ENCODE results near the gene ZNF195. TPM values are rescaled to one million over a fixed set of nuclear protein-coding genes. Genes with fewer than 3 reads are reported as not detected.

The ZNF195 gene
- total RNA-seq, 1 donor from 2014 or later: 20.0 TPM

DNA sequence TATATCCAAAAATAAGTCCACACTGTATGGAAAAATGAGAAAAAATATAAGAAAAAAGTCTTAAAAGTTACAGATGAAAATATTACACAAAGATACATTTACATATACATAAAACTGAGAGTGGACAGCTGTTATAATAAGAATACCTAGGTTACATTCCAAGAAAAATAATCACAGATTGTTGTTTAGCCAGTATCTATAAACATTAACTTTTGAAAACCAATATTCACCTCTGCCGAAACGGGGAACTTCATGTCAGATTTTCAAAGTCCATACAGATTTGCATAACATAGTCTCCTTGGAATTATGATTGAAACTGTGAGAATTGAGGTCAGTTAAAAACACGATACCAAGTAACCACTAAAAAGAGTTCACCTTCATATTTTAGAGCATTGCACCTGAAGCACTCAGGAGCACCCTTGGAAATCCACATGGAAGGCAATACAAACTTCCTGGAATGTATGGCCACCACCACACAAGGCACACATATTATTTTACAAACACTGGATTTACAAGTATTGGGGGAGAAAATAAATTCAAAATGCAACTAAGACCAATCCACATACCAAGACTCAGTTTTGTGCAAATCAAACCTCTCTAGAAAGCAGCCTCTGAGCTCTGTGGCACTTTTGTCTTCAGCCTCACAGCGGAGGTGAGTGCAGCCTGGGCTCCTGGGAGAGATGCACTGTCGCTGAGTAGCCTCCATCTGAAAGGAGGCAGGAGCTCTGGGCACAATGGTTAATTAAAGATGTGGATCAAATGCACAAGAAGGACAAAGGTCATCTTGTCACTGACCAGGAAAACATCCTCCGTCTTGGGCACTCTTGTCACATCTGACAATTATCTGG lies 34.4 kb downstream of the ZNF195 start:
- intact Hi-C loops (cut with DNase I): no loop called here

DNA sequence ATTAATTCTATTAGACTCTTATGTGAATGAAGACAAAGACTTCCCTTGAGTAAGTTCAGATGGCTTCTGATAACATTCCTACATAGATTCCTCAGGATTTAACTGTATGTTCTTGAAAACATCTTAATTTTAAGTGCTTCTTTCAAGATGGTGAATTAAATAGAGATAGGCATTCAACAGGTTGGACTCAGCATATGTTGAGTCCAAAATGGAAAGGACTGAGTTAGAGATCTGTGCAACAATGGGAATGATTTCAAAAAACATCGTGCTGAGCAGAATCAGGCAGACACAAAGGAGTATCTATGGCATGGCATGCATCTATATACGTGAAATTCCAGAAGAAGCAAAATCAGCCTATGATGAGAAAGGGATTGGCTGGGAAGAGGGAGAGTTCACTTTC lies 36.2 kb downstream of the ZNF195 start:
- DNase-seq: no peak
- H3K27me3 ChIP-seq: no peaks in the 10 kb centered on the region
- TF ChIP-seq, protein P1, sequence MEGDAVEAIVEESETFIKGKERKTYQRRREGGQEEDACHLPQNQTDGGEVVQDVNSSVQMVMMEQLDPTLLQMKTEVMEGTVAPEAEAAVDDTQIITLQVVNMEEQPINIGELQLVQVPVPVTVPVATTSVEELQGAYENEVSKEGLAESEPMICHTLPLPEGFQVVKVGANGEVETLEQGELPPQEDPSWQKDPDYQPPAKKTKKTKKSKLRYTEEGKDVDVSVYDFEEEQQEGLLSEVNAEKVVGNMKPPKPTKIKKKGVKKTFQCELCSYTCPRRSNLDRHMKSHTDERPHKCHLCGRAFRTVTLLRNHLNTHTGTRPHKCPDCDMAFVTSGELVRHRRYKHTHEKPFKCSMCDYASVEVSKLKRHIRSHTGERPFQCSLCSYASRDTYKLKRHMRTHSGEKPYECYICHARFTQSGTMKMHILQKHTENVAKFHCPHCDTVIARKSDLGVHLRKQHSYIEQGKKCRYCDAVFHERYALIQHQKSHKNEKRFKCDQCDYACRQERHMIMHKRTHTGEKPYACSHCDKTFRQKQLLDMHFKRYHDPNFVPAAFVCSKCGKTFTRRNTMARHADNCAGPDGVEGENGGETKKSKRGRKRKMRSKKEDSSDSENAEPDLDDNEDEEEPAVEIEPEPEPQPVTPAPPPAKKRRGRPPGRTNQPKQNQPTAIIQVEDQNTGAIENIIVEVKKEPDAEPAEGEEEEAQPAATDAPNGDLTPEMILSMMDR (IDR thresholded peaks at IDR 0.05): no peak
- intact Hi-C loops (cut with DNase I): no loop called here
- peaks cover 6% of the 10 kb centered on the region for H3K9me3 ChIP-seq
- no peak for ATAC-seq
- H3K36me3 ChIP-seq: no peaks in the 10 kb centered on the region
- H3K4me1 ChIP-seq: no peaks in the 10 kb centered on the region
- no peak overlapping the region for H3K4me3 ChIP-seq
- no peak overlapping the region for H3K27ac ChIP-seq

More for the DNA sequence above, 34.4 kb downstream of the ZNF195 start:
- DNase-seq: no peak
- TF ChIP-seq, protein P1 (IDR thresholded peaks at IDR 0.05): no peak
- Histone ChIP-seq H3K4me1 (no peaks in the 10 kb centered on the region), H3K27ac (no peak overlapping the region), H3K36me3 (no peaks in the 10 kb centered on the region), H3K4me3 (no peak overlapping the region), H3K27me3 (no peaks in the 10 kb centered on the region), H3K9me3 (peaks cover 6% of the 10 kb centered on the region)
- no peak for ATAC-seq

DNA sequence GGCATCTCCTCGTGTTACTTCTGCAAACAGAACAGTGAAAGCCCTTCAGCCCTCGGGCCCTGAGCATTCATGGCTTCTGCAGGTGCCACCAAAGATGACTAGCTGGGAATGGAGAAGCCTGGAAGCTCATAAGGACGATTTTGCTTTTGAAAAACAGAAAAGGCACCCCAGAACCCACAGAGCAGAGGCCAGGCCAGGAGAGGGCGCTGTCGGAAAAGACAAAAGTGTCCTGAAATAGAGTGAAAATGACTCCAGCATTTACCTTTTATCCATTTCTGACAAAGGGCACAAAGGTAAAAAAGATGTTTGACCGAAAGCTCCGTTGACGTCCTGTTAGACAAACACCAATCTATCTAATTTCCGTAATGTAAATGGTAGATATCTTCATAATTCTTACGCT lies 37.6 kb downstream of the ZNF195 start:
- Histone ChIP-seq H3K9me3 (no peaks in the 10 kb centered on the region), H3K4me3 (no peak overlapping the region), H3K4me1 (no peaks in the 10 kb centered on the region), H3K36me3 (no peaks in the 10 kb centered on the region), H3K27ac (no peak overlapping the region), H3K27me3 (no peaks in the 10 kb centered on the region)
- intact Hi-C loops (cut with DNase I): no loop called here
- peak; percentile 80 for DNase-seq
- ATAC-seq: peak; percentile 53
- TF ChIP-seq, protein P1 (IDR thresholded peaks at IDR 0.05): peak; percentile 73

DNA sequence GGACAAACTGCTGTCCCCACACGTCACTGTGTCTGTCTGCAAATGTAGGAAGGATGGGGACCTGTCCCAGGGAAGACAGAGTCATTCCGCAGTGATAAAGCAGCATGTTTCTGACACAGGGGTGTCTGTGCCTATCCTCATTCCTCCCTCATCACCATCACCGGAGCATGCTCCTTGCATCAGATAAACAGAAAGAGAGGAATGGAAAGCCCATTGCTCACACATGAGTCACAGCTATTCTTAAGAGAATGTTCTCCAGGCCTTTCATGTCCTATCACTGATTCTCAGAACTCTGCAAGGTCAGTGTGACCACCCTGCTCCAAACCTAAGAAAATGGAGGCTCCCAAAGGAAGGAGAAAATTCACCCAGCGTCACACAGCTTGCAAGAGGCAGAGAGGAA lies 38.9 kb downstream of the ZNF195 start:
- intact Hi-C loops (cut with DNase I): no loop called here
- ATAC-seq: no peak

DNA sequence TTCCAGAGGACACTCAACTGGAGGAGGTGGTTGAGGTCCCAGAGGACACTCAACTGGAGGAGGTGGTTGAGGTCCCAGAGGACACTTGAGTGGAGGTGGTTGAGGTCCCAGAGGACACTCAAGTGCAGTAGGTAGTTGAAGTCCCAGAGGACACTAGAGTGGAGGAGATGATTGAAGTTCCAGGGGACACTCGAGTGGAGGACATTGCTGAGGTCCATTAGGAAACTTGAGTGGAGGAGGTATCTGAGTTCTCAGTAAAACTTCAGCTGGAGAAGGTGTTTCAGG lies 39.7 kb downstream of the ZNF195 start:
- intact Hi-C loops (cut with DNase I): no loop called here
- no peaks in the 10 kb centered on the region for H3K4me1 ChIP-seq
- DNase-seq (no peak), ATAC-seq (peak; percentile 60)
- no peaks in the 10 kb centered on the region for H3K27me3 ChIP-seq
- H3K4me3 ChIP-seq: no peak overlapping the region
- TF ChIP-seq, protein P1 (IDR thresholded peaks at IDR 0.05): no peak
- H3K27ac ChIP-seq: no peak overlapping the region
- H3K9me3 ChIP-seq: no peaks in the 10 kb centered on the region
- H3K36me3 ChIP-seq: no peaks in the 10 kb centered on the region

More for the DNA sequence above, 38.9 kb downstream of the ZNF195 start:
- H3K4me1 ChIP-seq: no peaks in the 10 kb centered on the region
- no peak overlapping the region for H3K4me3 ChIP-seq
- no peaks in the 10 kb centered on the region for H3K27me3 ChIP-seq
- TF ChIP-seq, protein P1 (IDR thresholded peaks at IDR 0.05): no peak
- no peaks in the 10 kb centered on the region for H3K36me3 ChIP-seq
- no peak for DNase-seq
- H3K9me3 ChIP-seq: no peaks in the 10 kb centered on the region
- no peak overlapping the region for H3K27ac ChIP-seq
